Stimulated activated CD4-positive, alpha-beta T cell treated with anti-CD3 and anti-CD28 coated beads, Interleukin-4, amount 100 ng/mL, for 48 hours (primary cell): ENCODE results near the gene ACTL8.

Source experiments
- DNase-seq, 2 donors: peaks; one replicate each; pipeline ENCODE4 v3.0.0-alpha.2; 2020; ENCODE audit warnings: low read depth in 2 of 2

Gene ACTL8

DNA sequence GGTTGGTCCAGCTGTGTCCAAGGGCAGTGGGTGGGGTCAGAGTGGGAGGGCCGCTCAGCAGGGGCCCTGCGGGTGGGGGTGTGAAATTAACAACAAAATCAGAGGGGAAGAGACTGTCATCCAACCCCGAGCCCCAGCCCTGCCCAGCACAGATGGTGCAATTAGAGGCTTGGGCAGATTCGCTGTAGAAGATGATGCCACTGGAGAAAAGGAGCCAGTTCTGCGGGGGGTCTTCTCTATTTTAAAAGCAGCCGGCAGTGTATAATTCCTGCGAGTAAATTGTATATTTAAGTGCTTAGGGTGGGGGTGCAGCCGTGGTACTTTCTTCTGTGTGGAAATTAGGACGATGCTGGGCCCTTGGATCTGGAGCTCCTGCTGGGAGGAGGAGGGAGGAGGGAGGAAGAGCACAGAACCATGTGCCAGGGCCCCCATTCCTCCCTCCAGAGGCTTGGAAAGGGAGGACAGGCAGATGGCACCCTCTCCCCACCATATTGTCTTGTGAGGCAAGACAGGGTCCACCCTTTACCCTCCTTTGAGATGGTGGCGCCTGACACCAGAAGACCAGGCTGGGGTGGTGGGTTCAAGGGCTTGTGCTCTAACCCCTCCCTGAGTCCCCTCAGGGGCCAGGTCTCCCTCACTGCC, 89.2 kb downstream of the ACTL8 start:
- no peak for DNase-seq

DNA sequence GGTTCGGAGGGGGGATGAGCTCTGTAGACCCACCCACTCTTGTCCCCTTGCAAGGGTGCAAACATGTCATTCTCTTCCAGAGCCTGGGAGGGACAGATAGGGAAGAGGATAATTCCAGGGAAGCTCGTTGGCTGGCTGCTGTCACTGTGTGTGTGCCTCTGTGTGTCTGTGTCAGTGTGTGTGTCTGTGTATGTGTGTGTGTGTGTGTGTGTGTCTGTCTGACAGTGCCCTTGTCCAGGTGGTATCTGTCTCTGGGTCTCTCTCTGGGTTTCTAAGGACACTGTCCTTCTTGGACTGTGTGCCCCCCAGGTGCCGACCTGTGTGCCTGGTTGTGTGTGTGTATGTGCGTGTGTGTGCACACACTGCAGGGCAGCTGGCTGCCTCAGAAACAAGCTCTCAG, 90.5 kb downstream of the ACTL8 start:
- no peak for DNase-seq

DNA sequence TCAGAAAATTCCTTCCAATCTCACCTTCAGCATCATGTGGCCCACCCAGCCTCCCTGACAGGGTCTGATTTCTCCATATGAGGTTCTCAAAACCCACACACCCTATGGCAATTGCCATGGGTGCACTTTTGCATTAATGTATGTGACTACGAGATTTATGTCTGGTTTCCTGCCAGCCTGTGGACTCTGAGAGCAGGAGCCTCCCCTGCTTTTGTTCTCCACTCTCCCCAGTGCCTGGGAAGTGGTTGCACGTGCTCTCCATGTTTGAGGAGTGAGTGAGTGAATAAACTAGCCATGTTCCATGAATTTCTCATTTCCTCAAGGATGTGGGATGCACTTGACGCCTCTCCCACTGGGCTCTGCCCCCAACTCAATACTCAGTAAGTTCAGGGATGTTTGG, 91.2 kb downstream of the ACTL8 start:
- no peak for DNase-seq

DNA sequence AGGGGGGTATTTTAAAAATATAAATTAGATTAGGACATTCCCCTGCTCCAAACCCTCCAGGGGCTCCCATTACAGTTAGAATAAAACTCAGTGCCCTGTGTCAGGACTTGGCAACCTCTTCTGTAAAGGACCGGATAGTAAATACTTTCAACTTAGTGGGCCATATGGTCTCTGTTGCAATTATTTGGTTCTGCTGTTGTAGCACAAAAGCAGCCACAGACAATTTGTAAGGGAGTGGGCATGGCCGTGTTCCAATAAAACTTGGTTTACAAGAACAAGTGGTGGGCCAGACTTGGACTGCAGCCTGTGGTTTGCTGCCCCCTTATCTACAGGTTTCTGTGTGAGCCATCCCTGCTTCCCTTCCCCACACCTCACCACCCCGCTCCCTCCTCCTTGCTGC, 92.0 kb downstream of the ACTL8 start:
- DNase-seq, result no peak

DNA sequence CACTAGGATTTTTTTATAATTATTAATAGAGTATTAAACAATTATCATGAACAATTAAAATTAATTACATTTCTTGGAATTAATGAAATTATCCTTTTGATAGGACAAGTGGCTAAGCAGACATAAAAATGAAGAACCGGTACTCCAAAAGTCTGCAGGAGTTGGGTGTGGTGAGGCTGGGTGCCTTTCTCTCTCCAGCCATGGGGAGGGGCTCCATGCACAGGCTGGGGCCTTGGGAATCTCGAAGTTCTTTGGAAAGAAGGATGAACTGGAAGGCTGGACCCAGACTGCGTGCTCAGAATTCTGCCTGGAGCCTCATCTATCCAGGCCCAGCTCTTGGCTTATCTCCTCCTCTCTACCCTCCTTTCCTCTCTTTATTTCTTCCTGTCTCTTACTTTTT, 94.1 kb downstream of the ACTL8 start:
- DNase-seq, result no peak

DNA sequence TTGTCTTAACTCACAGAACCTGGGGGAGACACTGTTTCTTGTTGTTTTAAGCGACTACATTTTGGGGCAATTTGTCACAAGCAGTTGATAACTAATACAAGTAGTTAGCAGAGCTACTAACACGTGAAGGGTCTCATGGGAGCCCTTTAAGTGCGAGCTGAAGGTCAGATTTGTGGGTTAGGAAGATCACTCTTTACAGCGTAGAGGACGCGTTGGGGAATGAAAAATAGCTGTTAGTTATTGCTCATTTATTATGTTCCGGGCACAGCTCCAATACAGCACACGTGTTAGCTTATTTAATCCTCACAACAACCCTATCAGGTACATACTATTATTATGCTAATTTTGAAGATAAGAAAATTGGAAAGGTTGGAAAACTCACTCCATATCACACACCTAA, 95.9 kb downstream of the ACTL8 start:
- no peak for DNase-seq

DNA sequence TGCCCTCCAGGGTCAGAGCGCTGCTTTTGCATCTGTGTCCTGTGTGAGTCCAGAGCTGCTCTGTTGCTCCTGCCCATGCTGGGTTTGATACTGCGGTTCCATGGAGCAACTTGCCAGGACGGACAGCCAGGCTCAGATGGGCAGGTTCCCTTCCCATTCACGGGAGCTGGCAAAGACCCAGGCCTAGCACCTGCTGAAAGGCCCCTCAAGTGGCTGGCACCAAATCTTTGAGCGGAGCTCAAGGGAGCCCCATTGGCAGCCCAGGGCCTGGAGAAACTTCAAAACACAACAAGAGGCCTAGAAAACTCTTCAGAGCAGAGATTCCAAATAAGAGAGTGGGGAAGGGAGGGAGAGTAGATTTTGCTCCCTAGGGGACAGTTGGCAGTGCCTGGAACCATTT, 97.2 kb downstream of the ACTL8 start:
- no peak for DNase-seq

DNA sequence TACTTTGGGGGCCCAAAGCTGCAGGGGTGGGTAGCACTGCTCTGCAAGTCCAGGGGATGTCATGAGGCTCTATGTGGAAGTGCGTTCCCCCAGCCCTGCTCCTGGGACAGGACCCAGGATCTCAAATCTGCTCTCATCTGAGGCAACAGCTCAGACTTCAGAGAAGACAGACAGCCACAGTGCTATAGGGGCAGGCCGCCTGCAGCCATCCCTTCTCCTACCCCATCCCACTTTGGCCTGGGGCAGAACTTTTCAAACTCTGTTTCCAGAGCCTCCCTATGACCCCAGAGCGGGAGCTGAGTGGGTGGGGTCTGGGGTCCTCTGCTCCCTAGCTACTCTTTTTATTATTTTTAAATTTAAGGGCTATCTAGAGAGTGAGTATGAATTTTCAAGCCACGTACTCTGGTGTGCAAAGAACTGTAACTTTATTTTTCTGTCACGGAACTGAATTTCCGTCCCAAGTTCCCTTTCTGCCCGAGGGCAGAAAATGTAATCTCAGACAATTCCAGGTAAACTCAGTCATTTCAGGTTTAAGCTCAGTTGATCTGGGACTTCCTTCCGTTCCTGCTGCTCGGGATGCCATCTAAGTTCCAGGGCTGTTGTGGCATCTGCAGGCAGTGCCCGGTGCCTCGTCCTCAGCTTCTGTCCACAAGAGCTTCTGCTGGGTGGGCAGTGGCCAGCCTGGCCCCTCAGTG, 98.3 kb downstream of the ACTL8 start:
- no peak for DNase-seq

DNA sequence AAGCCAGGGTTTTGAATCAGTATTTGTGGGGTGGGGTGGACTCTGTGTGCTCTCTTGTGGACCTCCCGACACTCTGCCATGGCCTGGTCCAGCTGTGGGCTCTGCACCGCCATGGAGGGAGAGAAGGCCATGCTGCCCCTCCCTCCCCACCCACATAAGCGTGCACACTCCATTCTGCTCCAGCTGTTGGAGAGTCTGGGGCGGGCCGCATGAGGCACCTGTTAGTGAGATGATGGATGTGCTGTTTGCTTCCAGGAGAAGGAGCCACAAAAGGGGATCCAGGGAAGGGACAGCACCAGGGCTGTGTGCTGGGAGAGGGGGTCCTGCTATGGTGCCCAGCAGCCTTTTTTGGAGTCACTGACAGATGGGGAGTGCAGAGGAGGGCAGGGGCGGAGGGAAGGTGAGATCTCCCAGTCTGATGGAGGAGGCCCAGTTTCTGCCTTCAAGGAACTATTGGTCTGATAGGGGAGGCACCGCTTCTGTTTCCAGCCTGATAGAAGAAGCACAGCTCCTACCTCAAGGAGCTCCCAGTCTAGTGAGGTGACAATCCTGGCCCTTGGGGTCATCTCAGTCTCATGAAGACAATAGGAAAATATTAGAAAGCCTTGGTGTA, 101.5 kb downstream of the ACTL8 start:
- no peak for DNase-seq

DNA sequence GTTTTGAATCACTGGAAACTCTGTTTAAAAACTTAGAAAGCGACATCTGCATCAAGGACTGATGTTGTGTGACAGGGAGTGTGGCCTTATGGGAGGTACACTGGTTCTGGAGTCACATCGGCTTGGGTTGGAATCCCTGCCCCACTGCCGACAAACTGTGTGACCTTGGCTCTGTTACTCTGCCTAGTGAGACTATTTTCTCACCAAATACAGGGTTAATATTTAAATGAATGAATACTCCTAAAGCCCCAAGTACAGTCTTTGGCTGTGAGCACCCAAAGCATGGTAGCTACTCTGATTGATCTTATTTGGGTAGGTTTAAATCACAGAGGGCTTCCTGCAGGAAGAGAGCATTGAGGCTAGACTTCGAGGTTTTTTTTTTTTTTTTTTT, 102.0 kb downstream of the ACTL8 start:
- DNase-seq, result no peak

DNA sequence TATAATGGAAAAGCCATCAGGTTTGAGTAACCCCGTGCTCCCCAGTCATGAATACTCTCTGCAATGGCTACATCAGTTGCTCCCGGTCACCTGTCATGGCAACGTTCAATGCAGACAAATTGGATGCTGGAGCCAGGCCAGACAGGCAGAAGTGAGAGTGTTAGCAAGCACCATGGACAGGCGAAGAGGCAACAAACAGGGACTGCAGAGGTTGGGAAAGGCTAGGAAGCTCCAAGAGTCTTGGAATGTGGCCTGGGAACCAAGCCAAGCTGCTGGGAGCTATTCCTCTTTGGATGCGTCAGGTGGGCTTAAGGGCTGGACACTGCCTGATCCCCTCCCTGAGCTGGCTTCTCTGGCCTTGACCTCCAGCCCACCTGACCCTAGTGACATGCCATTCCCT, 102.9 kb downstream of the ACTL8 start:
- DNase-seq, result no peak

DNA sequence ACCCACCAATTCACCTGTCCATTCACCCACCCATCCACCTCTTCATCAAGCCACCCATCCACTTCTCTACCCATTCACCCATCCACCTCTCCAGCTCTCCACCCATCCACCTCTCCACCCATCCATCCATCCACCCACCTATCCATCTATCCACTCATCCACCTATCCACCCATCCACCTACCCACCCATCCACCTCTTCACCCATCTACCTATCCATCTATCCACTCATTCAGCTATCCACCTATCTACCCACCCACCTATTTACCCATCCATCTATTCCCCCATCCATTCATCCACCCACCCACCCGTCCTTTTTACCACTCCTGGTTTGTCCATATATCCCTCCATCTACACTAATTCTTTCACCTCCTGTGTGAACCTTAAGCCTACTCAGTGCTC, 105.7 kb downstream of the ACTL8 start:
- DNase-seq, result no peak

DNA sequence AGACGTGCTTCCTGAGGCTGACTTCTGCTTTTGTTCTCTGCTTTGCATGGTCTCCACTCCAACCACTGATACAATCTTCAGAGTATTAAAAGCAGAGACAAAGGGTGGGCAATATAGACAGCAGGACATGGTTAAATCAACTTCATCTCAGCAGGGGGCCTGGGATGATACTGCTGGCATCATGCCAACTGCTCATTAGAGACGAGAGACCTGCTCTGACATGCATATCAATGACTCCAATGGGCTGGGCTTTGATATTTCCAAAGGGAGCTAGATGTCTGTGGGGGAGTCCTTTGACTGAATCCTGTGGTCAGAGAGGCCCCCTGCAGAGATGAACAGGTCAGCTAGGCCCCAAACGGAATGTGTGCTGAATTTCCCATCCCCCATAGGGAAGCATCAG, 106.6 kb downstream of the ACTL8 start:
- DNase-seq, result no peak

DNA sequence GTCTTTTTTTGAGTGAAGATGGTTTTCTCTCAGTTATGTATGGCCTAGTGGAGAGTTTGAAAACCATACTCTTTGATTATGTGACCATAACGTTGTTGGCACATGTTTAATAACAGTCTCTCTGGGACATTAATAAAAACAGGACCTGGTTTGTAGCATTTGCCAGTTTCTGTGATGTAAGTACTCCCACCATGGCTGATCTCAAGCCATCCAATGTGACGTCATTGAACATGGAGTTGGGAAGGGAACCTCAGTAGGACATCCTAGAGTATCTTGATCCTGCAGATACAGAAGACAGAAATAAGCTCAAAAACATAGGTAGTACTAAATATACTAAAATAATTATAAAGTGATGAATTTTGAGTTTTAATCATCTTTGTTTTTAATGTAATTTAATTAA, 107.0 kb downstream of the ACTL8 start:
- no peak for DNase-seq

DNA sequence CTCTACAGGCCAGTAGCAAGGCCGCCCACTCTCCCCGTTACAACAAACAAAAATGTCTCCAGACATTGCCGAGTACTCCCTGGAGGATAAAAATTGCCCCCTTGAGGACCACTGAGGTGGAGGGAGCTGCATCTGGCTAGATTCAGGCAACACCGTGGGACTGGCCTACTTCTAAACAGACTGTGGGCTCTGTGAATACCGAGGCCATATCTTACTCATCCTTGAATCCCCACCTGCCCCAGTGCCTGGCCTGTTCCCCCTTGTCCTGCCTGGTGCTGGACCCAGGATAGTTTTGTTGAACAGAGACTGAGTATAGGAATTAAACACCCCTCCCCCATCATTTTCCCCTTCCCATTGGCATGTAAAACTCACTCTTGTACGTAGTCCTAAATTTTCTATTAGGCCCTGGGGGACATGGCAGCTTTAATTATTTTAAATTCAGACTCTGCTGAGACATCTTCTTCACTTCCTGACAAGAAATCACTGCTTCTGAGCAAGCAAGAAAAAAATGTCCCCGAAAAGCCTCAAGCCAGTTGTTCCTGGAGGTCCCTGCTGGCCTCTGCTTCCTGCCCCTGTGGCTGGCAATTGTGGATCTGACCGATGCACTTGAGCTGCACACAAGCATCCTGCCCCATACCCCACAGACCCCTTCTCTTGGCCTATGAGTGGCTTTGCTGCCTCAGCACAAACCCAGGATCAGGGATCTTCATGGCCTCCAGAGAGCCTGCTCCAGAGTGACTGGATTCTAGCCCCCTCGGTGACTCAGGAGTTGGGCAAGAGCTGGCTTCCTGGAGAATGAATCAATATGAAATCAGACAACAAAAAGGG, 111.0 kb downstream of the ACTL8 start:
- DNase-seq, result no peak

DNA sequence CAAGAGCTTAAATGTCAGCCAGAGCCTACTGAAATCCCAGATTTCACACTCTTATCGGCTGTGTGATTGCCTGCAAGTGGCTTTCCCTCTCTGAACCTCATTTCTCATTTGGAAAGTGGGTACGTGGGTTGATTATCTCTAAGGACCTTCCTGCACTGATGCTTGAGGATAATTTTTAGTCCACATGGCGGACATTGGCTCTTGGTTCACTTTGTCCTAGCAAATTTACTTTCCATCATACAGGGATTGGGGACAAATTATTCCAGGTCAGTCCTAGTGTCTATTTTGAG, 111.6 kb downstream of the ACTL8 start:
- no peak for DNase-seq

DNA sequence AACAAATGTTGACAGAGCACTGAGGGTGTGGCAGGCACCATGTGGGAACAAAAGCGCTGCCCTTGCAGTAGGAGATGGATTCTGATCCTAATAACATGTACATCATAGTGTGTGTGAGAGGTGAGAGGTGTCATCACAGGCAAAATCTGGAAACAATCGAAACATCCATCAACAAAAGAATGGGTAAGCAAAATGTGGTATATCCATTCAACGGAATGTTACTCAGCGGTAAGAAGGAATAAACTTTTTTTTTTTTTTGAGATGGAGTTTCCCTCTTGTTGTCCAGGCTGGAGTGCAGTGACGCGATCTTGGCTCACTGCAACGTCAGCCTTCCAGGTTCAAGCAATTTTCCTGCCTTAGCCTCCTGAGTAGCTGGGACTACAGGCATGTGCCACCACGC, 112.3 kb downstream of the ACTL8 start:
- no peak for DNase-seq

DNA sequence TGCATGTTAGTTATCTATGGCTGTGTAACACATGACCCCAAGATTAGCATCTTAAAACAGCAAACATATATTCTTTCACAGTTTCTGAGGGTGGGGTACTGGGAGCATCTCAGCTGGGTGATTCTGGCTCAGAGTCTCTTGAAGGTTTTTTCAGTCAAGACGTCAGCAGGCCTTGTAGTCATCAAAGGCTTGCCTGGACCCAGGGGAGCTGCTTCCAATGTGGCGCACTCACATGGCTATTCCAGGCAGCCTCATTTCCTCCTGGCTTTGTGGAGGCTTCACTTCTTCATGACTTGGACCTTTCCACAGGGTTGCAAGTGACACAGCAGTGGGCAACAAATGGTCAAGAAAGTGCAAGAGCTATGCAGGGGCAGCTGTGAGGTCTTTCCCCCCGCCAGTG, 114.7 kb downstream of the ACTL8 start:
- no peak for DNase-seq

DNA sequence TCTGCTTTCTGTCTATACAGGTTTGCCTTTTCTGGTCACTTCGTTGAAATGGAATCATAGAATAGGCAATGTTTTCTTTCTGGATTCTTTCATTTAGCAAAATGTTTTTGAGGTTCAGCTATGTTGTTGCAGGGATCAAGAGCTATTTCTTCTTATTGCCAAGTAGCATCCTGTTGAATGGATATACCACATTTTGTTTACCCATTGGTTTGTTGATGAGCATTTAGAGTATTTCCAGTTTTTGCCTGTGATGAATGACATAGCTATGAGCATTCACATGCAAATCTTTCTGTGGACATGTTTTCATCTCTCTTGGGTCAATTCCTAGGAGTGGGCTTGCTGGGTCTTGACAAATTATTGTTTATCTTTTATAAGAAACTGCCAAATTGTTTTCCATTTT, 115.5 kb downstream of the ACTL8 start:
- no peak for DNase-seq

DNA sequence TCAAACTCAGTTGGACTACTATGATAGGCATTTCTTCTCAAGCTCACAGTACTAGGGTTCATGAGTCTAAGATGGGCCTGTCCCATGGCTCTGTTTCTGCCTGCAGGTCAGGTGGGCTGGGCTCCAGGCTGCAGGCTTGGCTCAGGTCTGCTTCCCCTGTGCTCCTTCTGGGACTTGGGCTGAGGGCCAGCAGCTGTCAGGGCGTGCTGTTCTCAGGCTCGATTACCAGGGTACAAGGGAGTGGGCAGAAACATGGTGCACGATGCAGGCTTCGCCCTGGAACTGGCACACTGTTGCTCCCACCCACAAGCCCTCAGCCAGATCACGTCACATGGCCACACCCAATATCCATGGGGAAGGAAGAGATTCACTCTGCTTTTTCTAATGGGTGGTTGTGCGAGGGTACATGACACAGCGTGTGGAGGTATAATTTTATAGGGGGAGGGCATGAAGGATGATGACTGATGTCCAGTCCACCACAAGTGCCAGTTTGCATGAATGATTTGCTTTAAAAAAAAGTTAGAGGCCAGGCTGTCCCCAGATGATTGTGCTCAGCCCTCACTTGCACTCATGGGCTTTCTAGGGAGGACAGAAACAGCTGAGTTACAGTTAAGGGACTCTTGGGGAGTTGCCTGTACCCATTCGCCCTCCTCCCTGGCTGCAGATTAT, 118.0 kb downstream of the ACTL8 start:
- no peak for DNase-seq

DNA sequence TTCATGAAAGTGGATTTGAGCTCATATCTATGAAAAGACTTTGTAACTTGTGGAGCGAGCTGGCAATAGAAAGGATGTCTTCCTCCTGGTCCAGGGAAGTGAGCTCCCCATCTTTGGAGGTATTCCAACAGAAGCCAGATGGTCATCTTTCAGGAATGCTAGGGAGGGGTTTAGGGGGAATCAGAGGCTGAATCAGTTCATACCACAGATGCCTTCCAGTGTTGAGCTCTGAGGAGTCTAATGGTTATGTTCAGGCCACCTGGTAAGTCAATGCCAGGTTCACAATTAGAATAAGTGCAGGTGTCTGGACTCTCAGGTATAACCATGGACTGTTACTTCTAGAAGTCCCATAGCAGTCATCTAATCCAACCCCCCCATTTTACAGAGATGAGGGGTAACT, 119.1 kb downstream of the ACTL8 start:
- DNase-seq, result no peak

DNA sequence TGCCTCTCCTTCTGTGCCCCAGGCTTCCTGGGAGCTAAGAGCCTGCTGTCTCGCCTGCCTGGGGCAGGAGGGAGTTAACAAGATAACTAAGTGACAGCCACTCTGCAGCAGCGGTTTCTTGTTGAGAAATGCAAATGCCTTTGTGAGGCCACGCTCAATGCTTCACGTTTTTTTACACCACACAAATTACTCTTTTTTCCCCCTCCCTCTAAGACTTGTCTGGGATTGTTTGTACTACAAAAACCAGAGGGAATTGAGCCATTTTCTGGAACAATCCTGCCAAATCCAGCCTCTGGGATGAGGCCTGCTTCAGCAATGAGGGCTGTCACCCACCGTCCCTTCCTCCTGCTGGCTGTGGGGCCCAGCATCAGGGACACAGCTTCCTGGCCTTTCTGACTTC, 119.6 kb downstream of the ACTL8 start:
- DNase-seq, result no peak
